GM12864 (cell line): Measurements from ENCODE around the gene FLNC.

Experiments
- DNase-seq: peaks from one replicate; pipeline ENCODE4 v3.0.0-alpha.2; 2011; ENCODE audit warnings: low read depth
- H3K4me3 ChIP-seq: 2 replicates; pipeline ENCODE4 v1.5.1; 2011; ENCODE audit warnings: mild to moderate bottlenecking, low read depth, low read length, control low read depth
- CTCF ChIP-seq: IDR thresholded peaks from 2 replicates; pipeline ENCODE4 v1.5.1; 2011; ENCODE audit warnings: low read depth, mild to moderate bottlenecking, moderate library complexity, low read length, control low read depth, inconsistent platforms; ENCODE audit errors: missing control alignments

The FLNC gene

GRCh38 chr7:128880791-128881457 lies 50.7 kb downstream of the FLNC start:
- TF ChIP-seq CTCF: no peak
- no peak overlapping the region for H3K4me3 ChIP-seq
- DNase-seq: no peak

DNA sequence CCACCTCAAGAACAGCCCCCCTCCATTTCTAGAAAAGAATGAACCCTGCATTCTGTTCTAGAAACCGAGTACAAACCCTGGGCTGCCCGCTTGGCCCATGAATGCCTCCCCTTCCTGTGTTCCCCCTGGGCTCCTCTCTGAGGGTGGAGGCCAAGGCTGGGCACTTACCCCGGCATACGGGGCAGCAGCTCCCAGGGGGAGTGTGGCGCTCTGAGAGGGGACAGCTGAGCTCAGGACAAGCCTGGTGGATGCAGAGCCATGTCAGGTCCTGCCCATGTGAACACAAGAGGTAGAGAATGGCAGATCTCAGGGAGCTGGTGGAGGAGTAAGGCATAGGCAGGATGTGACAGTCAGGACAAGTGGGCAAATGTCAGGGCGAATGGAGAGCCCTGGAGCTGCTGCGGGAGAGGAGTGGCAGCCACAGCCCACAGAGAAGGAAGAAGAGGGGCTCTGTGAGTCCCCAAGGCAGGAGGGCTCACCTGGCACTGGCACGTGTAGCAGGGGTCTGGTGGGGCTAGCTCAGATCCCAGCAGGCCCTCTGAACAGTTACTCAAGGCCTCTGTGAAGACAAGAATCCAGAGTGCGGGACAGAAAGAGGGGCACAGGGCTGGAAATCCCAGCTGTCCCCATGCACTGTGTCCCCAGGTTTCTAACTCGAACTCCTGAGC lies 51.4 kb downstream of the FLNC start:
- TF ChIP-seq CTCF: no peak
- no peak overlapping the region for H3K4me3 ChIP-seq
- no peak for DNase-seq

DNA sequence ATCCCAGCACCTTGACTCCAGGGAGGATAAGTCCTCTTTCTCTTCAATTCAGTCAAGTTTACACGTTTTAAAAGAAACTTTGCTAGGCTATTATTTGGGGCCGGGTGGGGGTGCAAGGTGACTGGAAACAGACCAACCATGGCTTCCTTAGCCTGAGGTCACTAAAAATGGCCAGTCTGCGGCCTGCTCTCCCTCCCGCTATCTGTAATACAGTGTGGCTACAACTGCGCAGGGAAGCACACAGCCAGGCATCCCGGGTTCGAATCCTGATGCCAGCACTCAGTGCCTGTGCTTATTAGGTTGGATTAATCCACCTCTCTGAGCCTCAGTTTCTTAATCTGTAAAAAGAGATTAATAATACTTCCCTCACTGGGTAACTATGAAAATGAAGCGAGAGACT lies 51.9 kb downstream of the FLNC start:
- TF ChIP-seq CTCF: no peak

DNA sequence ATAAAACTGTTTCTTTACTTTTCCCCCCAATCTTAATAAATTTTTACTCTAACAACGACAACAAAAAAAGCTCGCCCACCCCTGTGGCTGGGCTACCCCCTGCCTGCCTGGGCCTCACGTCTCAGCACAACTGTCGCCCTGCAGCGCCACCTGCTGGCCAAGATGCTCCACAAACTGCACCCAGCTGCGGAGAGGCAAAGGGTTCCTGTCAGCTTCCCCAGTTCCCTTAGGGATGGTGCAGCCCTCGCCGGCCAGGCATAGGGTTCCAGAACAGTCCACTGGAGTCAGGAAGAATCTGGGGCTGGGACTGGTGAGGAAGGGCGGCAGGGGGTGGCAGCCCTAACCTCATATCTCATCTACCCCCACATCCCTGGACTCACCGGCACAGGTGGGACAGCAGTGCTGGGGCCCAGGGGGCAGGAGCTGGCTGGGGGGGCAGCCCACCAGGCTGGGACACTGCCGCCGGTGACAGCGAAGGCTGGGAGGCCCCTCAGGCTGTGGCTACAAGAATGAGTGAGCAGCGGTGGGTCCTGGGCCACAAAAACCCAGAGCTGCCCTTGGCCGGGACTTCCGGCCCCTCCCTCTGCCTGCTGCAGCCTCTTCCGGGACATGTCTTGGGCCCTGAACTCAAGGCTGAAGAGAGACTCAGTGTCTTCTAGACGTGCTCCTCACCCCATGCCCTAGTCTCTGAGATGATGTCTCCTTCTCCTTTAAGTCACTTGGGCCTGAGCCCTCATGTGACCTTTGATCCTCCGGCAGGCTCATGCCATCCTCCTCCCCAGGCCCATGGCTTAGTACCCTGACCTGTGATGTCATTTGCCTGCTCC lies 53.6 kb downstream of the FLNC start:
- peak overlapping the region; percentile 63 for H3K4me3 ChIP-seq
- peak; percentile 46 for DNase-seq
- peak; percentile 95 for TF ChIP-seq CTCF

More for the DNA sequence above, 51.9 kb downstream of the FLNC start:
- no peak for DNase-seq
- no peak overlapping the region for H3K4me3 ChIP-seq

DNA sequence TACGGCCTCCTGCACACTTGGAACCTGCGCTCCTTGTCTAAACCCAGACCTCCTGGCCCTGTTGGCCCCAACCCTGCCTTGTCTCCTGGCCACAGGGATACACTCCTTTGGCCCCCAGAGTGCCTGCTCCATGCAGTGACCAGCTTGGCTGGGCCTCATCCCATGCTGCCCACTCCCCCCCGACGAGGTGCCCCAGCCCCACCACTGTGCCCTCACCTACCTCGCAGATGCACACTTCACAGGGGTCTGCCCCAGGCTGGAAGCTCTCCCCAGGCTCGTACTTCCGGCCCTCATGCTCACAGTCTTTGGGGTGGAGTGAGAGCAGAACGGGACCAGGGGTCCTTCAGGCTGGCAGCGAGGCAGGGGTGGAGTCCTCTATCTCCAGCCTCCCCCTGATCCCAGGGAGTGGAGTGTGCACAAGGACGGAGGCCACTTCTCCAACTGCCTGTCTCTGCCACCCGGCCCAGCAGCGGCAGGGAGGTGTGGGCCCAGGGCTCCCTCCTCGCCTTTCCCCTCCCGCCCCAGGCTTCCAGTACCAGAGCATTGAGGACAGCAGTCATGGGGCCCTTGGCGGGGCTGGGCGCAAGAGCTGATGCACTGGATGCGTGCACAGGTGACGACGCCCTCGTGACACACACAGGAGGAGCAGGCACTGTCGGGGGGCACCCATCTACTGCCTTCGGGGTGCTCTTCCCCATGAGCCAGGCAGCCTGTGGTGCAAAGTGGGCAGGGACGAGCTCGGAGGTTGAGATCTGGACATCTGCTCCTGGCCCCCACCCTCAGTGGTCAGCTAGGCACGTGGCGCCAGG lies 54.6 kb downstream of the FLNC start:
- DNase-seq: no peak
- TF ChIP-seq CTCF: no peak
- no peak overlapping the region for H3K4me3 ChIP-seq

GRCh38 chr7:128885370-128886187 lies 55.4 kb downstream of the FLNC start:
- DNase-seq: no peak
- no peak for TF ChIP-seq CTCF
- H3K4me3 ChIP-seq: no peak overlapping the region
